Immature natural killer cell (primary cell): Measurements from ENCODE around the gene HSPA12A. TPM values are rescaled to one million over a fixed set of nuclear protein-coding genes. Genes with fewer than 3 reads are reported as not detected.

ENCODE experiments used
- DNase-seq, 3 donors: peaks; one replicate each; pipeline ENCODE4 v3.0.0; 2022; ENCODE audit warnings: mixed read lengths in 1 of 3
- H3K27ac Mint-ChIP-seq, 6 donors: one replicate each; pipeline ENCODE4 v1.8.0; 2020; ENCODE audit warnings: mixed read lengths in 6 of 6, mild to moderate bottlenecking in 5 of 6, inconsistent platforms in 4 of 6, moderate library complexity in 3 of 6
- H3K27me3 Mint-ChIP-seq, 3 donors: one replicate each; pipeline ENCODE4 v1.8.0; 2020 to 2021; ENCODE audit warnings: low read depth in 3 of 3, mild to moderate bottlenecking in 3 of 3, mixed read lengths in 3 of 3, moderate library complexity in 3 of 3, inconsistent platforms in 1 of 3
- H3K36me3 Mint-ChIP-seq, 3 donors: one replicate each; pipeline ENCODE4 v1.8.0; 2020; ENCODE audit warnings: mixed read lengths in 3 of 3, inconsistent platforms in 2 of 3, mild to moderate bottlenecking in 2 of 3
- H3K4me1 Mint-ChIP-seq, 2 donors: one replicate each; pipeline ENCODE4 v1.8.0; 2020; ENCODE audit warnings: inconsistent platforms in 2 of 2, mild to moderate bottlenecking in 2 of 2, mixed read lengths in 2 of 2, moderate library complexity in 1 of 2
- H3K4me3 Mint-ChIP-seq, 5 donors: one replicate each; pipeline ENCODE4 v1.8.0; 2020; ENCODE audit warnings: mild to moderate bottlenecking in 5 of 5, mixed read lengths in 5 of 5, inconsistent platforms in 3 of 5, moderate library complexity in 3 of 5
- H3K9me3 Mint-ChIP-seq, 6 donors: one replicate each; pipeline ENCODE4 v1.8.0; 2020; ENCODE audit warnings: mild to moderate bottlenecking in 6 of 6, mixed read lengths in 6 of 6, inconsistent platforms in 4 of 6, moderate library complexity in 3 of 6
- polyA plus RNA-seq, 3 donors: library from polyadenylated mRNA; unstranded; fragments of 300-500 nt; fragmentation: Illumina TruSeq; gene quantifications; one replicate each; pipeline ENCODE4 v1.2.3, GENCODE V29; 2021

The HSPA12A gene
- polyA plus RNA-seq, 3 donors from 2014 or later = 0.04 TPM; not detected in 2

GRCh38 chr10:116696919-116697318, 45.4 kb downstream of the HSPA12A start:
- Mint-ChIP-seq H3K36me3 (no peaks in the 10 kb centered on the region), H3K27me3 (peaks cover 0 to 5% (median 4%) of the 10 kb centered on the region in 3 donors), H3K4me1 (no peaks in the 10 kb centered on the region), H3K4me3 (no peak overlapping the region), H3K27ac (no peak overlapping the region), H3K9me3 (peaks cover 0 to 3% (median 0%) of the 10 kb centered on the region in 6 donors)
- DNase-seq = no peak

- Mint-ChIP-seq H3K27ac (no peak overlapping the region), H3K4me1 (no peaks in the 10 kb centered on the region), H3K4me3 (no peak overlapping the region), H3K36me3 (no peaks in the 10 kb centered on the region), H3K27me3 (peaks cover 2 to 4% (median 2%) of the 10 kb centered on the region in 3 donors), H3K9me3 (peaks cover 0 to 3% (median 0%) of the 10 kb centered on the region in 6 donors)
- DNase-seq = no peak
Observed at GRCh38 chr10:116694927-116695268, 47.5 kb downstream of the HSPA12A start.

- Mint-ChIP-seq H3K9me3 (peaks cover 0 to 3% (median 0%) of the 10 kb centered on the region in 6 donors), H3K36me3 (no peaks in the 10 kb centered on the region), H3K4me3 (no peak overlapping the region), H3K4me1 (no peaks in the 10 kb centered on the region), H3K27ac (no peak overlapping the region), H3K27me3 (peaks cover 2 to 4% (median 2%) of the 10 kb centered on the region in 3 donors)
- DNase-seq = no peak
Observed at GRCh38 chr10:116694243-116694926, 48.0 kb downstream of the HSPA12A start.

GRCh38 chr10:116692225-116692624, 50.1 kb downstream of the HSPA12A start:
- no peak overlapping the region for H3K4me3 Mint-ChIP-seq

GRCh38 chr10:116691635-116692034, 50.7 kb downstream of the HSPA12A start:
- Mint-ChIP-seq H3K9me3 (peaks cover 0 to 1% (median 0%) of the 10 kb centered on the region in 6 donors), H3K4me1 (peaks cover 0 to 6% of the 10 kb centered on the region in 2 donors), H3K4me3 (no peak overlapping the region), H3K27ac (no peak overlapping the region), H3K27me3 (peaks cover 2 to 4% (median 4%) of the 10 kb centered on the region in 3 donors), H3K36me3 (no peaks in the 10 kb centered on the region)
- DNase-seq = no peak

More at GRCh38 chr10:116692225-116692624, 50.1 kb downstream of the HSPA12A start:
- H3K27me3 Mint-ChIP-seq = peaks cover 2 to 4% (median 4%) of the 10 kb centered on the region in 3 donors
- peaks cover 0 to 6% of the 10 kb centered on the region in 2 donors for H3K4me1 Mint-ChIP-seq
- peaks cover 0 to 1% (median 0%) of the 10 kb centered on the region in 6 donors for H3K9me3 Mint-ChIP-seq
- H3K27ac Mint-ChIP-seq = no peak overlapping the region
- no peaks in the 10 kb centered on the region for H3K36me3 Mint-ChIP-seq
- no peak for DNase-seq

- H3K27ac Mint-ChIP-seq = no peak overlapping the region
- no peak for DNase-seq
- no peaks in the 10 kb centered on the region for H3K36me3 Mint-ChIP-seq
- peaks cover 1 to 4% (median 2%) of the 10 kb centered on the region in 3 donors for H3K27me3 Mint-ChIP-seq
- H3K4me1 Mint-ChIP-seq = peaks cover 0 to 6% of the 10 kb centered on the region in 2 donors
- no peak overlapping the region for H3K4me3 Mint-ChIP-seq
- H3K9me3 Mint-ChIP-seq = peaks cover 0 to 1% (median 0%) of the 10 kb centered on the region in 6 donors
Observed at GRCh38 chr10:116690356-116691322, 51.7 kb downstream of the HSPA12A start.

GRCh38 chr10:116689744-116690143, 52.6 kb downstream of the HSPA12A start:
- no peak overlapping the region for H3K4me3 Mint-ChIP-seq
- no peaks in the 10 kb centered on the region for H3K9me3 Mint-ChIP-seq
- no peak for DNase-seq
- H3K27me3 Mint-ChIP-seq = peaks cover 1 to 4% (median 2%) of the 10 kb centered on the region in 3 donors
- H3K36me3 Mint-ChIP-seq = no peaks in the 10 kb centered on the region
- no peak overlapping the region for H3K27ac Mint-ChIP-seq
- H3K4me1 Mint-ChIP-seq = peaks cover 0 to 6% of the 10 kb centered on the region in 2 donors

- DNase-seq = no peak
- H3K4me3 Mint-ChIP-seq = no peak overlapping the region
- peaks cover 0 to 6% of the 10 kb centered on the region in 2 donors for H3K4me1 Mint-ChIP-seq
- peaks cover 0 to 4% (median 1%) of the 10 kb centered on the region in 3 donors for H3K27me3 Mint-ChIP-seq
- no peaks in the 10 kb centered on the region for H3K36me3 Mint-ChIP-seq
- H3K9me3 Mint-ChIP-seq = no peaks in the 10 kb centered on the region
- no peak overlapping the region for H3K27ac Mint-ChIP-seq
Observed at GRCh38 chr10:116688741-116689495, 53.4 kb downstream of the HSPA12A start.

GRCh38 chr10:116688241-116688711, 54.1 kb downstream of the HSPA12A start:
- peaks cover 0 to 4% (median 1%) of the 10 kb centered on the region in 3 donors for H3K27me3 Mint-ChIP-seq
- no peak overlapping the region for H3K4me3 Mint-ChIP-seq

GRCh38 chr10:116687633-116688032, 54.7 kb downstream of the HSPA12A start:
- DNase-seq = no peak
- Mint-ChIP-seq H3K27me3 (peaks cover 0 to 4% (median 1%) of the 10 kb centered on the region in 3 donors), H3K36me3 (no peaks in the 10 kb centered on the region), H3K27ac (no peak overlapping the region), H3K4me3 (no peak overlapping the region), H3K9me3 (no peaks in the 10 kb centered on the region), H3K4me1 (peaks cover 0 to 6% of the 10 kb centered on the region in 2 donors)

More at GRCh38 chr10:116688241-116688711, 54.1 kb downstream of the HSPA12A start:
- no peak for DNase-seq
- no peaks in the 10 kb centered on the region for H3K36me3 Mint-ChIP-seq
- no peaks in the 10 kb centered on the region for H3K9me3 Mint-ChIP-seq
- H3K27ac Mint-ChIP-seq = no peak overlapping the region
- H3K4me1 Mint-ChIP-seq = peaks cover 0 to 6% of the 10 kb centered on the region in 2 donors

GRCh38 chr10:116686632-116687031, 55.7 kb downstream of the HSPA12A start:
- H3K4me1 Mint-ChIP-seq = peaks cover 0 to 8% of the 10 kb centered on the region in 2 donors
- DNase-seq = no peak
- H3K27ac Mint-ChIP-seq = no peak overlapping the region
- no peak overlapping the region for H3K4me3 Mint-ChIP-seq
- peaks cover 0 to 4% (median 0%) of the 10 kb centered on the region in 3 donors for H3K27me3 Mint-ChIP-seq
- H3K36me3 Mint-ChIP-seq = no peaks in the 10 kb centered on the region
- H3K9me3 Mint-ChIP-seq = no peaks in the 10 kb centered on the region

GRCh38 chr10:116685807-116686206, 56.6 kb downstream of the HSPA12A start:
- peaks cover 0 to 8% of the 10 kb centered on the region in 2 donors for H3K4me1 Mint-ChIP-seq
- H3K9me3 Mint-ChIP-seq = no peaks in the 10 kb centered on the region
- DNase-seq = no peak
- H3K36me3 Mint-ChIP-seq = no peaks in the 10 kb centered on the region
- no peak overlapping the region for H3K27ac Mint-ChIP-seq
- peaks cover 0 to 2% (median 0%) of the 10 kb centered on the region in 3 donors for H3K27me3 Mint-ChIP-seq
- no peak overlapping the region for H3K4me3 Mint-ChIP-seq

- H3K27ac Mint-ChIP-seq = no peak overlapping the region
Observed at GRCh38 chr10:116684781-116685180, 57.6 kb downstream of the HSPA12A start.

More at GRCh38 chr10:116684781-116685180, 57.6 kb downstream of the HSPA12A start:
- DNase-seq = no peak
- Mint-ChIP-seq H3K4me1 (peaks cover 0 to 8% of the 10 kb centered on the region in 2 donors), H3K9me3 (no peaks in the 10 kb centered on the region), H3K4me3 (no peak overlapping the region), H3K27me3 (peaks cover 0 to 2% (median 0%) of the 10 kb centered on the region in 3 donors), H3K36me3 (no peaks in the 10 kb centered on the region)
